GM12878 (cell line): Measurements from ENCODE around the gene TXNIP. TPM values are rescaled to one million over a fixed set of nuclear protein-coding genes. Genes with fewer than 3 reads are reported as not detected.
A peak's percentile ranks its signal among the peaks of the same experiment; 100 is the strongest.

ENCODE experiments used
- BACH1 ChIP-seq: fragments of 450-650 bp; IDR thresholded peaks from 2 replicates; pipeline ENCODE4 v1.6.1; 2017; ENCODE audit warnings: mild to moderate bottlenecking, borderline replicate concordance
- BHLHE40 ChIP-seq, 2 experiments: fragments of 450-650 bp in 1 of 2; IDR thresholded peaks; 2 replicates each; pipeline ENCODE4 v1.6.1; 2011 to 2017; ENCODE audit warnings: low read depth in 2 of 2, borderline replicate concordance in 1 of 2, improper control_type of control experiment in 1 of 2, low read length in 1 of 2, mild to moderate bottlenecking in 1 of 2
- CBFB ChIP-seq: IDR thresholded peaks from 2 replicates; pipeline ENCODE4 v1.6.1; 2016; ENCODE audit warnings: antibody characterized with exemption, low read depth
- CREB1 ChIP-seq: IDR thresholded peaks from 2 replicates; pipeline ENCODE4 v1.6.1; 2012; ENCODE audit warnings: low read depth, mild to moderate bottlenecking, inconsistent platforms
- CREM ChIP-seq: IDR thresholded peaks from 2 replicates; pipeline ENCODE4 v1.6.1; 2014; ENCODE audit warnings: antibody characterized with exemption, low read depth
- FOXK2 ChIP-seq: fragments of 450-650 bp; IDR thresholded peaks from 2 replicates; pipeline ENCODE4 v1.6.1; 2017; ENCODE audit warnings: mild to moderate bottlenecking, moderate library complexity
- JUND ChIP-seq: IDR thresholded peaks from 2 replicates; pipeline ENCODE4 v1.6.1; 2012; ENCODE audit warnings: low read depth, mild to moderate bottlenecking, low read length, improper control_type of control experiment, moderate library complexity
- LARP7 ChIP-seq: fragments of 450-650 bp; IDR thresholded peaks from 2 replicates; pipeline ENCODE4 v1.6.1; 2017; ENCODE audit warnings: mild to moderate bottlenecking
- MEF2A ChIP-seq: IDR thresholded peaks from 2 replicates; pipeline ENCODE4 v1.6.1; 2011; ENCODE audit warnings: low read depth, mild to moderate bottlenecking, low read length, moderate library complexity; ENCODE audit not compliant: insufficient read depth
- MTA3 ChIP-seq: IDR thresholded peaks from 2 replicates; pipeline ENCODE4 v1.6.1; 2012; ENCODE audit warnings: low read length, inconsistent platforms, borderline replicate concordance
- MXI1 ChIP-seq: fragments of 150-350 bp; IDR thresholded peaks from 2 replicates; pipeline ENCODE4 v1.6.1; 2011; ENCODE audit warnings: low read depth, mild to moderate bottlenecking, inconsistent platforms, low read length, improper control_type of control experiment
- NR2C2 ChIP-seq: IDR thresholded peaks from 2 replicates; pipeline ENCODE4 v1.6.1; 2011; ENCODE audit warnings: borderline replicate concordance, low read depth; ENCODE audit not compliant: control insufficient read depth, insufficient read length
- POLR2AphosphoS2 ChIP-seq: IDR thresholded peaks from 2 replicates; pipeline ENCODE4 v1.6.1; 2011; ENCODE audit warnings: low read depth, mild to moderate bottlenecking, low read length, improper control_type of control experiment, moderate library complexity
- POLR2AphosphoS5 ChIP-seq: IDR thresholded peaks from 2 replicates; pipeline ENCODE4 v1.6.1; 2011; ENCODE audit warnings: mild to moderate bottlenecking, low read length, inconsistent platforms
- SRF ChIP-seq, 2 experiments: IDR thresholded peaks; 2 replicates each; pipeline ENCODE4 v1.6.1; 2011; ENCODE audit warnings: low read depth in 2 of 2, low read length in 2 of 2, mild to moderate bottlenecking in 1 of 2, moderate library complexity in 1 of 2
- TAF1 ChIP-seq: IDR thresholded peaks from 2 replicates; pipeline ENCODE4 v1.6.1; 2011; ENCODE audit warnings: mild to moderate bottlenecking, low read depth, low read length, borderline replicate concordance
- YBX1 ChIP-seq: fragments of 450-650 bp; IDR thresholded peaks from 2 replicates; pipeline ENCODE4 v1.6.1; 2016; ENCODE audit warnings: antibody characterized with exemption
- ZNF207 ChIP-seq: fragments of 450-650 bp; IDR thresholded peaks from 2 replicates; pipeline ENCODE4 v1.6.1; 2014; ENCODE audit warnings: antibody characterized with exemption, mild to moderate bottlenecking, borderline replicate concordance
- polyA plus RNA-seq, 11 experiments: library from polyadenylated mRNA; depleted of rRNA in 4 of 11; unstranded in 6 of 11; stranded (reverse) in 5 of 11; fragments of >200 nt; fragmentation: Nextera tagmentation in 4 of 11; fragmentation: Illumina TruSeq in 1 of 11; extraction: Ambion mirVana in 4 of 11; extraction: Trizol in 1 of 11; gene quantifications; 1 replicate in 1 of 11; 2 replicates in 10 of 11; pipeline versions ENCODE4 v1.2.1 to v1.2.3, GENCODE V29; 2011 to 2016; ENCODE audit warnings: inconsistent platforms in 2 of 11, missing spikeins in 2 of 11, low read depth in 1 of 11
- total RNA-seq, 4 experiments: library from RNA; depleted of rRNA in 3 of 4; stranded (reverse); fragments of >200 nt in 3 of 4; fragmentation: Illumina TruSeq in 1 of 4; extraction: Trizol in 1 of 4; gene quantifications; 2 replicates each; pipeline versions ENCODE4 v1.2.1 to v1.2.3, GENCODE V29; 2013 to 2021
- TF ChIP-seq, protein P1 (sequence below): fragments of 450-650 bp; IDR thresholded peaks from 2 replicates; pipeline ENCODE4 v1.6.1; 2017; ENCODE audit warnings: mild to moderate bottlenecking, low read depth, inconsistent platforms; ENCODE audit not compliant: poor library complexity, severe bottlenecking
- TF ChIP-seq, protein P2 (sequence below): IDR thresholded peaks from 2 replicates; pipeline ENCODE4 v1.6.1; 2011; ENCODE audit warnings: borderline replicate concordance, low read depth, mild to moderate bottlenecking, moderate library complexity, mixed read lengths, low read length; ENCODE audit not compliant: insufficient read depth; ENCODE audit errors: extremely low read length
- TF ChIP-seq, protein P3 (sequence below): fragments of 450-650 bp; IDR thresholded peaks from 2 replicates; pipeline ENCODE4 v1.6.1; 2017; ENCODE audit warnings: low read depth, mild to moderate bottlenecking, moderate library complexity
- TF ChIP-seq, protein P4 (sequence below): IDR thresholded peaks from 2 replicates; pipeline ENCODE4 v1.6.1; 2011; ENCODE audit warnings: borderline replicate concordance, low read depth, mild to moderate bottlenecking, moderate library complexity, low read length; ENCODE audit not compliant: insufficient read depth, poor library complexity, severe bottlenecking

The TXNIP gene
- total and polyA plus RNA-seq, 10 of the 15 experiments (the other 5 are each of a cell fraction or from before 2014, with no cell fraction given) = 48.7 to 133 (median 107) TPM

DNA sequence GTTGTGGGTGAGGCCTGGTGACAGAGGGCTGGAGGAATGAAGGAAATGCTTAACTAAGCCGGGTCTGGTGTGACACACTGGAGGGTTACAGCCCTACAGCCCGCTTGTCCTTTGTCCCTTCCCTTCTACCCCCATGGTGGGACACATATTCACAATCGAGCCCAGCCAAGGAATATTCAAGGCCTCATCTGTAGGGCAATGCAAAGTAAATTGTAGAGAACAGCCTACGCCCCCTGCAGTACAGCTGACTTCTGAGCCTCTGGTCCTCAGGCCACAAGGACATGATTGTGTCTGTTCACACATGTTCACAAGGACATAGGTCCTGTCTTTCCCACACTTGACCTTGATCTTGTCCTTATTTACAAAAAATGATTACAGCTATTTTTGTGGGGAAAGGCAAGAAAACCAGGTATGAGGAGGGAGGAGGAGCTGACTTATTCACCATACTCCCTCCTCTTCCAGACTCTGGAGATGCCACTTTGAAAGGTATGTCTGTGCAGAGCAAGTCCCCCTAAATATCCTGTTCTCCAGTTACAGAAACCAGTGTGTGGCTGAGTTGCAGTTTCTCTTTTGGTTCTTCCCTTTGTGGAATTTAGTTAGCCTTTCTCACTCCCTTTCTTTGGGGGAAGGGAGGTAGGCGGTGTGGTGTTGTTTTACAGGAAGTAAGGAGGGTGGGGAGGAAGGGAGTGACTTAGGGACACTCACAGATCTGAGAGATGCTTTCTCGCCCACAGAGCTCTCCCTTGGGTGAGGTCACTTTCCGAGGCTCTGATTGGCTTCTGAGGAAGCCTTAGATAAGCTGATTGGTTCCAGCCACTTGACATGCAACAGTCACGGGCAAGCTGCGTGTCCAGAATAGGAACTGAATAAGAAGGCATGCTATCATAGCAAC, 17.3 kb downstream of the TXNIP start (continued):
- TF ChIP-seq NR2C2 = no peak
- TF ChIP-seq TAF1 = 0 out of 2 replicates have a peak, but pooled peaks have one; percentile 25
- TF ChIP-seq MXI1 = peak; percentile 67; the same call in 1 of the 2 replicates
- TF ChIP-seq, protein P1, sequence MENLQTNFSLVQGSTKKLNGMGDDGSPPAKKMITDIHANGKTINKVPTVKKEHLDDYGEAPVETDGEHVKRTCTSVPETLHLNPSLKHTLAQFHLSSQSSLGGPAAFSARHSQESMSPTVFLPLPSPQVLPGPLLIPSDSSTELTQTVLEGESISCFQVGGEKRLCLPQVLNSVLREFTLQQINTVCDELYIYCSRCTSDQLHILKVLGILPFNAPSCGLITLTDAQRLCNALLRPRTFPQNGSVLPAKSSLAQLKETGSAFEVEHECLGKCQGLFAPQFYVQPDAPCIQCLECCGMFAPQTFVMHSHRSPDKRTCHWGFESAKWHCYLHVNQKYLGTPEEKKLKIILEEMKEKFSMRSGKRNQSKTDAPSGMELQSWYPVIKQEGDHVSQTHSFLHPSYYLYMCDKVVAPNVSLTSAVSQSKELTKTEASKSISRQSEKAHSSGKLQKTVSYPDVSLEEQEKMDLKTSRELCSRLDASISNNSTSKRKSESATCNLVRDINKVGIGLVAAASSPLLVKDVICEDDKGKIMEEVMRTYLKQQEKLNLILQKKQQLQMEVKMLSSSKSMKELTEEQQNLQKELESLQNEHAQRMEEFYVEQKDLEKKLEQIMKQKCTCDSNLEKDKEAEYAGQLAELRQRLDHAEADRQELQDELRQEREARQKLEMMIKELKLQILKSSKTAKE = peak; percentile 41
- TF ChIP-seq POLR2AphosphoS5 = no peak
- TF ChIP-seq SRF (IDR thresholded peaks at IDR 0.05; ENCODE audit: low read depth in 2 of 2, low read length in 2 of 2) = no peak
- TF ChIP-seq BACH1 = peak; percentile 55; the same call in 1 of the 2 replicates
- TF ChIP-seq, protein P2, sequence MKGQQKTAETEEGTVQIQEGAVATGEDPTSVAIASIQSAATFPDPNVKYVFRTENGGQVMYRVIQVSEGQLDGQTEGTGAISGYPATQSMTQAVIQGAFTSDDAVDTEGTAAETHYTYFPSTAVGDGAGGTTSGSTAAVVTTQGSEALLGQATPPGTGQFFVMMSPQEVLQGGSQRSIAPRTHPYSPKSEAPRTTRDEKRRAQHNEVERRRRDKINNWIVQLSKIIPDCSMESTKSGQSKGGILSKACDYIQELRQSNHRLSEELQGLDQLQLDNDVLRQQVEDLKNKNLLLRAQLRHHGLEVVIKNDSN = no peak
- peak; percentile 74; the same call in 1 of the 2 replicates for TF ChIP-seq MTA3
- TF ChIP-seq, protein P3, sequence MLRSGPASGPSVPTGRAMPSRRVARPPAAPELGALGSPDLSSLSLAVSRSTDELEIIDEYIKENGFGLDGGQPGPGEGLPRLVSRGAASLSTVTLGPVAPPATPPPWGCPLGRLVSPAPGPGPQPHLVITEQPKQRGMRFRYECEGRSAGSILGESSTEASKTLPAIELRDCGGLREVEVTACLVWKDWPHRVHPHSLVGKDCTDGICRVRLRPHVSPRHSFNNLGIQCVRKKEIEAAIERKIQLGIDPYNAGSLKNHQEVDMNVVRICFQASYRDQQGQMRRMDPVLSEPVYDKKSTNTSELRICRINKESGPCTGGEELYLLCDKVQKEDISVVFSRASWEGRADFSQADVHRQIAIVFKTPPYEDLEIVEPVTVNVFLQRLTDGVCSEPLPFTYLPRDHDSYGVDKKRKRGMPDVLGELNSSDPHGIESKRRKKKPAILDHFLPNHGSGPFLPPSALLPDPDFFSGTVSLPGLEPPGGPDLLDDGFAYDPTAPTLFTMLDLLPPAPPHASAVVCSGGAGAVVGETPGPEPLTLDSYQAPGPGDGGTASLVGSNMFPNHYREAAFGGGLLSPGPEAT = peak; percentile 86
- no peak for TF ChIP-seq FOXK2
- TF ChIP-seq JUND = peak; percentile 78; the same call in 1 of the 2 replicates
- peak; percentile 50; the same call in 1 of the 2 replicates for TF ChIP-seq MEF2A
- no peak for TF ChIP-seq ZNF207
- peak; percentile 62 for TF ChIP-seq CBFB
- no peak for TF ChIP-seq YBX1
- TF ChIP-seq BHLHE40 (IDR thresholded peaks at IDR 0.05; ENCODE audit: borderline replicate concordance in 1 of 2, low read depth in 2 of 2, low read length in 1 of 2) = peak; percentile 97 to 98
- TF ChIP-seq LARP7 = 0 out of 2 replicates have a peak, but pooled peaks have one; percentile 28
- TF ChIP-seq POLR2AphosphoS2 = no peak
- peak; percentile 74 for TF ChIP-seq CREB1
- TF ChIP-seq, protein P4, sequence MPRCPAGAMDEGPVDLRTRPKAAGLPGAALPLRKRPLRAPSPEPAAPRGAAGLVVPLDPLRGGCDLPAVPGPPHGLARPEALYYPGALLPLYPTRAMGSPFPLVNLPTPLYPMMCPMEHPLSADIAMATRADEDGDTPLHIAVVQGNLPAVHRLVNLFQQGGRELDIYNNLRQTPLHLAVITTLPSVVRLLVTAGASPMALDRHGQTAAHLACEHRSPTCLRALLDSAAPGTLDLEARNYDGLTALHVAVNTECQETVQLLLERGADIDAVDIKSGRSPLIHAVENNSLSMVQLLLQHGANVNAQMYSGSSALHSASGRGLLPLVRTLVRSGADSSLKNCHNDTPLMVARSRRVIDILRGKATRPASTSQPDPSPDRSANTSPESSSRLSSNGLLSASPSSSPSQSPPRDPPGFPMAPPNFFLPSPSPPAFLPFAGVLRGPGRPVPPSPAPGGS = peak; percentile 14
- peak; percentile 60 for TF ChIP-seq CREM
